ENCODE data around the gene DLG2.

Gene DLG2

DNA sequence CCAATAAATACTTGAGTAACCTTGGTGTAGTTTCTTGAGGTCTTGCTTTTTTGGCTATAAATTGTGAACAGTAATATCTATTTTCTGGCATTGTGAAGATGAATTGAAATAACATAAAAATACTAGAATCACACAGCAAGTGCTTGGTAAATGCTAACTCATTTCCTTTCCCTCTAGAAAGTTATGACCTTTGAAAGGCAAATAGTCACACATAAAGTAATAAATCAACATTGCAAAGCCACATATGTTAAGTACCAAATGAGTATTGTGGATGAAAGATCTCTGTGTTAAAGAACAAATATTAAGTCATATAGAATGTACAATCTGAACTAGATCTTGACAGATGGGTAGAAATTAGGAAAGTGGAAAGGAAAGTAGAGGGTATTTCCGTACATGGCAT lies 1781.3 kb downstream of the DLG2 start:
- ChIA-PET CTCF (no interaction called here), POLR2A (ENCODE audit: low non-redundant PET) (no interaction called here)
- no peak for DNase-seq (ENCODE audit: low spot score)
- H3K27ac ChIP-seq: no peak overlapping the region
- TF ChIP-seq, protein P1, sequence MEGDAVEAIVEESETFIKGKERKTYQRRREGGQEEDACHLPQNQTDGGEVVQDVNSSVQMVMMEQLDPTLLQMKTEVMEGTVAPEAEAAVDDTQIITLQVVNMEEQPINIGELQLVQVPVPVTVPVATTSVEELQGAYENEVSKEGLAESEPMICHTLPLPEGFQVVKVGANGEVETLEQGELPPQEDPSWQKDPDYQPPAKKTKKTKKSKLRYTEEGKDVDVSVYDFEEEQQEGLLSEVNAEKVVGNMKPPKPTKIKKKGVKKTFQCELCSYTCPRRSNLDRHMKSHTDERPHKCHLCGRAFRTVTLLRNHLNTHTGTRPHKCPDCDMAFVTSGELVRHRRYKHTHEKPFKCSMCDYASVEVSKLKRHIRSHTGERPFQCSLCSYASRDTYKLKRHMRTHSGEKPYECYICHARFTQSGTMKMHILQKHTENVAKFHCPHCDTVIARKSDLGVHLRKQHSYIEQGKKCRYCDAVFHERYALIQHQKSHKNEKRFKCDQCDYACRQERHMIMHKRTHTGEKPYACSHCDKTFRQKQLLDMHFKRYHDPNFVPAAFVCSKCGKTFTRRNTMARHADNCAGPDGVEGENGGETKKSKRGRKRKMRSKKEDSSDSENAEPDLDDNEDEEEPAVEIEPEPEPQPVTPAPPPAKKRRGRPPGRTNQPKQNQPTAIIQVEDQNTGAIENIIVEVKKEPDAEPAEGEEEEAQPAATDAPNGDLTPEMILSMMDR (conservative IDR thresholded peaks at IDR 0.05; ENCODE audit: low read depth): no peak

GRCh38 chr11:83840326-83840725 lies 1786.8 kb downstream of the DLG2 start:
- CTCF ChIA-PET: no interaction called here
- TF ChIP-seq, protein P1 (conservative IDR thresholded peaks at IDR 0.05; ENCODE audit: low read depth): no peak
- POLR2A ChIA-PET (ENCODE audit: low non-redundant PET): no interaction called here
- no peak overlapping the region for H3K27ac ChIP-seq
- DNase-seq (ENCODE audit: low spot score): no peak

GRCh38 chr11:83836883-83837654 lies 1790.1 kb downstream of the DLG2 start:
- no peak overlapping the region for H3K27ac ChIP-seq
- TF ChIP-seq, protein P1 (conservative IDR thresholded peaks at IDR 0.05; ENCODE audit: low read depth): peak; percentile 48
- peak; percentile 59 for DNase-seq (ENCODE audit: low spot score)
- POLR2A ChIA-PET (ENCODE audit: low non-redundant PET): no interaction called here
- CTCF ChIA-PET: interaction anchor here (0.5 to 1.7 kb wide), 20 partner anchors 9 to 1189 kb away, joined by 3 to 9 read pairs (median 4); no protein-coding TSS in a partner anchor

GRCh38 chr11:83836065-83836464 lies 1791.1 kb downstream of the DLG2 start:
- TF ChIP-seq, protein P1 (conservative IDR thresholded peaks at IDR 0.05; ENCODE audit: low read depth): no peak
- ChIA-PET POLR2A (ENCODE audit: low non-redundant PET) (no interaction called here), CTCF (interaction anchor here (0.5 to 1.7 kb wide), 12 partner anchors 8 to 730 kb away, joined by 3 to 9 read pairs (median 4); no protein-coding TSS in a partner anchor)
- no peak overlapping the region for H3K27ac ChIP-seq
- DNase-seq (ENCODE audit: low spot score): no peak

DNA sequence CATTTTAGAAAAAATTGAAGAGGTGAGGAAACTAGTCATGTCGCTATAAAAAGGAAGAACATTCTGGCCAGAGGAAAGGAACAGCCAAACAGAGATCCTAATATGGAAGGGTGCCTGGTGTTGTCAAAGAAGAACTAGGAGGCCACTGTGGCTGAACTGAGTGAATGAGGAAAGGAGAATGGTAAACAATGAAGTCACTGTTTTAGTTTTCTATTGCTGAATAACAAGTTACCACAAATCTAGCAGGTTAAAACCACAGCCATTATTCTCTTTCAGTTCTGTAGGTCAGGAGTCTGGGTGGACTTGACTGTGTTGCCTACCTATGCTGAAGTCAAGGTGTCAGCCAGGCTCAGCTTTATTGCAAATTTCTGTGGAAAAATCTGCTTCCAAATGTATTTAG lies 1791.7 kb downstream of the DLG2 start:
- ChIA-PET CTCF (interaction anchor here (1.4 kb wide), 1 partner anchor 688 kb away, joined by 6 read pairs; no protein-coding TSS in a partner anchor), POLR2A (ENCODE audit: low non-redundant PET) (no interaction called here)
- TF ChIP-seq, protein P1 (conservative IDR thresholded peaks at IDR 0.05; ENCODE audit: low read depth): no peak
- no peak overlapping the region for H3K27ac ChIP-seq
- no peak for DNase-seq (ENCODE audit: low spot score)

- DNase-seq (ENCODE audit: low spot score): no peak
- TF ChIP-seq, protein P1 (conservative IDR thresholded peaks at IDR 0.05; ENCODE audit: low read depth): no peak
- no peak overlapping the region for H3K27ac ChIP-seq
- ChIA-PET CTCF (no interaction called here), POLR2A (ENCODE audit: low non-redundant PET) (no interaction called here)
Observed at GRCh38 chr11:83831929-83832328, 1795.2 kb downstream of the DLG2 start.
